HG03039 (cell line): ENCODE data around the gene RYR3.

Source experiments
- ATAC-seq: cut with Tn5 transposase; IDR thresholded peaks from one replicate; pipeline ENCODE4 v1.9.1; 2021; ENCODE audit warnings: mild to moderate bottlenecking, moderate library complexity; ENCODE audit not compliant: unreplicated experiment

RYR3 gene

DNA sequence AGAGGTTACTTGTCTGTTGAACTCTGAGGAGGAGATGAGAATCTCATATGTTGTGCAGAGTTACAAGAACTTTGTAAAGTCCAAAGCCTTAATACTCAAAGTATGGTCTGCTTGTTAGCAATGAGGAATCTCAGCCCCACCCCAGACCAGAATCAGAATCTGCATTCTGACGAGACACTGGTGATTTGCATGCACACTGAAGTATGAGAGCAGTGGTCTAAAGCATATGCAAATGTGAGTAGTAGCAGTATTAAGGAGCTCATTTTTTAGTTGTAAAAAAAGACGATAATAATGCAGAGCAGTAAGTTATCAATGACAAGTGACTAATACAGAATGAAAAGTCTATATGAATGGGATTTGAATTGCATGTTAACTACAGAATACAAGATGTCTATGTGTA lies 327.7 kb downstream of the RYR3 start:
- no peak for ATAC-seq

DNA sequence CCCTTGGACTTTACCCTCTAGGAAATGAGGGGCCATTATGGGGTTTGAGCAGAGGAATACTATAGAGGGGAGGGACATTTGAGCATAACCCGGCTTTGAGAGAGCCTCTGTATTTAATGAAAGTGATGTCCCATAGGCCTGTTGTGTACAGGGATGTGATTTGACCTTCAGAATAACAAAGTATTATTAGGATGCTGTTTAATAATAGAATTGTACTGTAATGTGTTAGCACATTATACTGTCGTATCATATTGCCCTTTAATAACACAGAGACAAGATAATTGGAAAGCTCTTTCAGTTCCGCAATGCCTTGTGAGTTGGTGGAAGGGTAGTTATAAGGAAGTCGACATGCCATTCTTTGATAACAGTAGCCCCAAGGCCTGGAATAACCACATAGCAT lies 328.3 kb downstream of the RYR3 start:
- ATAC-seq = no peak

DNA sequence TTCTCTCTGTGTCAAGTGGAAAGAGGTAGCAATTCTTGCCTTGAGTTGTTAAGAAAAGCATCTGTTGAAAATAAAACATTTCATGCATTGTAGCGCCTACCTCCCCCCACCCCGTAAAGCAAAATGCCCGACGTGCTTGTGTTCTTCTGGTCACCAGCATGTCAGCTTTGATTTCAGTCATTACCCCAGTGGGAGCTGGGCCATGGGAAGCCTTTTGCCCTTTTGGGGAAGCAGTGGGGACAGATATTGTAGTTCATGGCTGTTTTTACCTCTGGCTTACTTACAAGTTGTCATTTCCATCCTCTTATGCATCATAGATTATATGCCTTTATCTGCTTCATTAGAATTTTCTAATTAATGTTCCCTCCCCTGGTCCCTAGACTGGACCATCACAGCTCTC lies 328.7 kb downstream of the RYR3 start:
- no peak for ATAC-seq

DNA sequence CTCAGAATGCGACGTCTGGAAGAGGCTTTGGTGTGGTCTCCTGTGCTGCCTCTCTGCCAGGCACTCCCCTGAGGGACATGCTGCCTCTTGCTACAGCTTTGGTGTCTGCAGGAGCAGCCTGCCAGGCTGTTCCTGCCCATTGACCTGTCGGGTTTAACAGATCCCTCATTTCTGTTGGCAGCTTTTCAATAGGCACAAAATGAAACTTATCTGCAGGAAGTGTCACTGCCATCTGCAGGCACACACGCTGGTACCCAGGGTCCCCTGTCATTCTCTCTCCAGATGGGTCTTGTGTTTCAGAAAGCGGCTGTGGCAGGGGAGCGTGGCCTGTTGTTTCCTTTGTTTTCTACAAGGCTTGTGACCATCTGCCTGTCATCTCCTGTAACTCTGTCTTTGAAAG lies 329.2 kb downstream of the RYR3 start:
- no peak for ATAC-seq

DNA sequence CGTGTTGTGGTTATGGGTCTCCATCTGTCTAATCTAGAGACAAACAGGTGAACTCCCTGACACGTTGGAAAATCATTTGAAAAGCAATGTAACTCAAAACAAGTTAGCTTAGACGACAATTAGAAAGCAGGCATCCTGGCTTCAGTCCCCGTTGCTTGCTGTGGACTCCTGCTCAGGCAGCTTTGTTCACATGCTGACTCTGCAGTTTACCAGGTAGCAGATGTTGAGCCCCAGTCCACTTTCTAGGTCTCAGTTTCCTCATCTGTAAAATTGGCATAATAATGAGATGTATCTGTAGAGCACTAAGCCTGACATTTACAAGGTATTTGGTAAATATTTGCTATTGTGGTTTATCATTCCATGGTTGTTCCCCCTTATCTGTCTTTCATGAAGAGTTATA lies 330.3 kb downstream of the RYR3 start:
- no peak for ATAC-seq

DNA sequence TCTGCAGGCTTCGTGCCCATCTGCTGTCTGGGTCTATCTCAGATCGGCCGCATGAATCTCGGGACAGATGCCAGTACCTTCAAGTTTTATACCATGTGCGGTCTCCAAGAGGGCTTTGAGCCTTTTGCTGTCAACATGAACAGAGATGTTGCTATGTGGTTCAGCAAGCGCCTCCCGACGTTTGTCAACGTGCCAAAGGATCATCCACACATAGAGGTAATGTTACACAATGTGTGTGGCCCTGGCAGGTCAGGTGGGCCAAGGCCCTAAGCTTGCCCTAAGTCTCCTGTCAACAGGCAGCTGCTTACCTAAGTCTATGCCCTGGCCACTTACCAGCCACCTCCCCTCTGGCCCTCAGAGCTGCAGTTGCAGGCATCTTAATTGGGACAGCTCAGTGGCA lies 333.5 kb downstream of the RYR3 start:
- no peak for ATAC-seq

DNA sequence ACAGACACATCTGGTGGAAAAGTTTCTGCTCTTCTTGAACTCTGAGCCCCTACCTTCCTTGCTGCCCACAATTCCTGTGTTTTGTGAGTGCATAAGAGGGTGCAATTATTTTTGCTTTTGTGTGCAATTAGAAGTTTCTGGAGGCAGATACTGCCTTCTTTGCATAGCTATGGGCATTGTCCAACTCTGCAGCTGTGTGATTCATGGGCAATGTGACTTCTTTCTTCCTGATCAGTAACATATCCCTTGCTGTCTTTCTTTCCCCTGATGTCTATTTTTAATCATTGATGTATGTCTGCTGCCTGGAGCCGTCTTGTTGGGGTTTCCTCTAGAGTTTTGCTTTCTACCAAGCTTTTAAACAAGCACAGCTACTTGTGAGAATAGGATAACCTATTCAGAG lies 336.0 kb downstream of the RYR3 start:
- ATAC-seq = no peak

DNA sequence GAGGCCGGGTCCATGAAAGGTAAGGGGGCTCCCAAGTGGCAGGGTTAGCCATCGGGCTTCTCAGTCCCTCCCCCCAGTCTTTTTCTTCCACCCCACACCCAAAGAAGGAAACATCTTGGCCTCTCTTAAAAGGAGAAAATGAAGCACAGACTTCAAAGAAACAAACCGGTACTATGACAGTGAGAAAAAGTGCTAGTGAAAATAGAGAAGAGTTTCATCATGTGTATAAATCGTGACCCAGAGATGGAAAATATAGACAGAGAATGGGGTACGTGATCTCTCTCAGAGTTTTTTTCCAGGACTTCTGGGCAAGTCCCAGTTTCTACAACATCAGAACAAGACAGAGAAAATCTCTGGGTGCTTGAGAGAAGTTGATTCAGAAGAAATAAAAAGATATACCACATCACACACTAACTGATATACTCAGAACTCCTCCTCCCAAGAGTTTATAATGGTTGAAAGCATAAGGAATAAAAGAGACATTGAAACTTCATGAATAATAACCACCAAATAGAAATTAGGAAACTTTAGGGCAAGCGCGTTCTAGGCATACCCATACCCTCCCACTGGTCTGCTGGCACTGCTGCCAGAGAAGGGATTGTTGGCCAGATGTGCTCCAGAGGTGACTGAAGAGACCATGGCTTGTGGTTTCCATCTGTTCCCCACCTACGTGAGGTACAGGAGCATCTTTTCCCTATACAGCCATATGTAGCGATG lies 338.6 kb downstream of the RYR3 start:
- ATAC-seq = no peak

DNA sequence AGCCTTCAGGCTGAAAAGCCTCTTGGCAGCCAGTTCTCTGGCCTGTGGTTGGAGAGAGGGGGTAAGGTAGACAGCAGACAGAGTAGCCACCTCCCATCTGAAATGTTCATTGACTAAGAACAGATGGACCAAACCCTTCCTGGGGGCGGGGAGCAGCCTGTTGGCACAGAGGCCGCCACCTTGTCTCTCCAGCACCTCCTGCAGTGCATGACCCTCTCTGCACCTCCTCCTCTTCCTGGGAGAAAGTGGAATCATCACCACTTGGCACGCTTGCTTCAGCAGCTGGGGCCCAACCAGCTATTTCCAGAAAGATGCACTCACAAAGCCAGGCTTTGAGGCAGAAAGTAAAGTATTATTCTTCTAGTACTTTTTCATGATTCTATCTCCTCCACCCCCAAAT lies 344.1 kb downstream of the RYR3 start:
- no peak for ATAC-seq

DNA sequence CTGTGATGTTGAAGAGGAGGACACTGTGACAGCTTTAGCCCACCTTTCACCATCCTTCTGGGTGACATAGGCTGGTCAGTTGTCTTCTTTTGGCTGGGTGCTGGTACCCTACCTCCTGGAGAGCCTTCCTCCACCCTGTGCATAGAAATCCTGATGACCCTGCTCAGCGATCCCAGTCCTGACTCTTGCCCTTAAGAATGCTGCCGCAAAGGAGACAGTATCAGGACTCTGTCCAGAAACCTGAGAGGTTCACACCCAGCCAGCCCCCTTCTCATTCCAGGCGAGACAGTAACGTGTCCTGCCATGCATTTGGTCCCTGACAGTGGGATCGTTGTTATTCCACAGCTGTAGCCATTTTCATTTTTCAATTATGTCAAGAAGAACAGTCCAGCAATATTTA lies 344.7 kb downstream of the RYR3 start:
- ATAC-seq = no peak

DNA sequence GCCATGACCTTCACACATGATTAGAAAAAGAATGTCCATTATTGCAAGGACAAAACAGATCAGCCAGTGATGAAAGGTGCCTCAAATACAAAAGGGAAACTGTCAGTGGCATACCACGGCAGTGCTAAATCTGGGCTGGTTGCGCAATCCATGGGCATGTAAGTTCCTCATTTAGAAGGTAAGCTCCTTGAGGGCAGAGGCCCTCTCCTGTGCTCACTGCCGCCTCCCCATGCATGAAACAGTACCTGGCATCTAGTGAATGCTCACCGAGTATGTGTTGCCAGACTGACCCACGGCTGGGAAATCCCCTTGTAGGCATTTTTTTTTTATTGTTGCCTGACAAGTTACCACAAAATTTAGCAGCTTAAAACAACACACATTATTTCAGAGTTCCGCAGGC lies 345.4 kb downstream of the RYR3 start:
- no peak for ATAC-seq

DNA sequence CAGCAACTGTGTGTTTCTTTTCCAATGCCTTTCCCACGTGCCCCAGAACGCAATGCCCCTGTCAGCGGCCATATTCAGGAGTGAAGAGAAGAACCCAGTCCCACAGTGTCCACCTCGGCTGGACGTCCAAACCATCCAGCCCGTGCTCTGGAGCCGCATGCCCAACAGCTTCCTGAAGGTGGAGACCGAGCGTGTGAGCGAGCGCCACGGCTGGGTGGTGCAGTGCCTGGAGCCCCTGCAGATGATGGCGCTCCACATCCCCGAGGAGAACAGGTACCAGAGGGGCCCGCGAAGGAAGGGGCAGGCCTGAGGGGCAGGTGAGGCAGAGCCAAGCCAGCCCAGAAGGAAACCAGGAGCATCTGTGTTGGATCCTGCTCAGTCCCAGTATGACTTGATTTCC lies 349.4 kb downstream of the RYR3 start:
- ATAC-seq = no peak

DNA sequence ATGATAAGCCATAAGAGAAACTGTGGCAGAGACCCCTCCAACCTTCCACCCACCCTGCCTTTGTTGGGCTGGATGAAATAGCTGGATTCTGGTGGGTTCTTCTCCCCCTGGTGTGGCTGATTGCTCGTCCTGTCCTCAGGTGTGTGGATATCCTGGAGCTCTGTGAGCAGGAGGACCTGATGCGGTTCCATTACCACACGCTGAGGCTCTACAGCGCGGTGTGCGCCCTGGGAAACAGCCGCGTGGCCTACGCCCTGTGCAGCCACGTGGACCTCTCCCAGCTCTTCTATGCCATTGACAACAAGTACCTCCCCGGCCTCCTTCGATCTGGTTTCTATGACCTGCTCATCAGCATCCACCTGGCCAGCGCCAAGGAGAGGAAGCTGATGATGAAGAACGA lies 351.2 kb downstream of the RYR3 start:
- ATAC-seq = no peak

DNA sequence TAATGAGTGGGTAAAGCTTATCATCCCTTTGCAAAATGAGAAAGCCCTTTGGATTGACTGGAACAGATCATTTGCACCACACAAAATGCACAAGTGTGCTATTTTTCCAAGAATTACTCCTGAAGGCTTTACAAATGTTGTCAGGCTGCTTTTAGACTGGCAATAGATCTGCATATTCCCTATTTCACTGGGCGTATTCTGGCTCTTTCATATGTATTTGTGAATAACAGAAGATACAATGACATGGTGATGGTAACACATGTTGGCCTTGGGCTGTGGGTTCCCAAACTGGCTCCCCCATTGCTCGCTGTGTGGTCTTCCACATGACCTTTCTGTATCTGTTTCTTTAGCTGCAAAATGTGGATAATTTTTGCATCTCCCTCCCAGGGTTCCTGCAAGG lies 354.2 kb downstream of the RYR3 start:
- no peak for ATAC-seq

DNA sequence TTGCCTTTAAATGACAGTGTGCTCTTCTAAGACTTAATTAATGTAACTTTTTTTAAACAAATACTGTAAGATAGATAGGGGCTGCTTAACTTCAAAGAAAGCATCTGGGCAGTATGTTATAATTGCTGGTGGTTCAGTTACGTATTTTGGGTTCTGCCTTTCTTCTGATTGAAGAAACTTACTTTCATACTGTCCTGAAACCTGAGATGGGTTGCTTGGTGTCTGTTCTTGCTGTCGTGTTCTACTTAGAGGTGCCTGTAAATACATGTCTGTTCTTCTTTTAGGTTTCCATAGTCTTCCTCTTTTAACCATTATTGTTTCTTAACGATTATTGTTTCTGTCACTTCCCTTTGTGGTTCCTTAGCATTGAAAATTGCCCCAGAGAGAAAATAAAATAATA lies 359.8 kb downstream of the RYR3 start:
- no peak for ATAC-seq

DNA sequence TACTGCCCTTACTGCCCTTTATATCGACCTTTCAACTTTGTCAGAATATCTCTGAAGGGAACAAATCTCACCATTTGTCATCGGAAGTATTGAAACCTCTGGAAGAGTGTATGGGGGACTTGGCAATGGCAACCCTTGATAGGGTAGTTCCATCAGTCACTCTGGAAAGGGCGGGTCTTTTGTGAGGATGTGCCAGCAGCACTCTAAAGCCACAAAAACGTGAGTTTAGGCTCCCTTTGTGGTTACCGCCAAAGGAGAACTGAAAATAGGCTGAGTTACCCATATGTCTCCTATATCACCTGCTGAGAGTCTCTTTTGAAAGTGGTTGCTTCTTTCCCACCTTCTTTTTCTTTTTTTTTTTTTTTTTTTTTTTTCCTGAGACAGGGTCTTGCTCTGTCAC lies 360.7 kb downstream of the RYR3 start:
- ATAC-seq = peak; percentile 64

DNA sequence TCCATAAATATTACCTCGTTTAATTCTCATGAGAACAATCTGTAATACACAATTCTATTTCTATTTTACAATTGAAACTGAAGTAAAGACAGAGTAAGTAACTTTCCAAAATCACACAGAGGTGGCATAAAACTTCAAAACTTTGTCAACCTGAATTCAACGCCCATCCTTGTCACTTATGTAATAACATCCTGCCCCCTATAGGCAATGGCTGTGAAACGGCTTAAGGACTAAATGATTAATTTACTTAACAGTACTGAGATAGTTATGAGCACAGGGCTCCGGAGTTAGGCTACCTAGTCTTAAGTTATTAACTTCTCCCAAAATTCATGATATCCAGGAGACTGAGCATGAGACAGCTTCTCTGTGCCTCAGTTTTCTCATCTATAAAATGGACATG lies 364.5 kb downstream of the RYR3 start:
- no peak for ATAC-seq

DNA sequence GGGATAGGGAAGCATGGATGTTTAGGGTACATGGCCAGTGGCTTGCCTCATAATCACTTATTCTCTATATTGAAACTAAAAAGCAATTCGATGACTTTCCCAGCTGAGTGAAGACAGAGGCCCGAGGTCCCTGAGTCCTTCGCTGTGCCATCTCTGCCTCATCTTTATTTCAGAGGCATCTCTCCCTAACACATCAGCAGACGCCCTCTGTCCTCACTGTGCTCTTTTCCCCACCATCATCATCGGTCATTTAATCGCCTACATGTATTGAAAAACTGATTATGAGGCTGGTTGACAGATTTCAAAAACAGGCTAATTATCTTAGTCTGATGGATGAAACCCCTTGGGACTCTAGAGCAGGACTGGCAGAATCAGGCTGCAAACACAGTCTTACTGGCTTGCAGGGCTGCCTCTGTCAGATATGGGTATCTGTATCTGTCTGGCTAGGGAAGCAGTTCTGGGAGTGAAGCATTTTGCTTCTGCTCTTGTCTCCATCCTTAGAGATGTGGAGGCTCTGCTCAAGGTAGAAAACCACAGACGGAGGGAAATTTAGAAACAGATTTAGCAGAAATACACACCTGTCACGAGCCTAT lies 366.6 kb downstream of the RYR3 start:
- no peak for ATAC-seq

DNA sequence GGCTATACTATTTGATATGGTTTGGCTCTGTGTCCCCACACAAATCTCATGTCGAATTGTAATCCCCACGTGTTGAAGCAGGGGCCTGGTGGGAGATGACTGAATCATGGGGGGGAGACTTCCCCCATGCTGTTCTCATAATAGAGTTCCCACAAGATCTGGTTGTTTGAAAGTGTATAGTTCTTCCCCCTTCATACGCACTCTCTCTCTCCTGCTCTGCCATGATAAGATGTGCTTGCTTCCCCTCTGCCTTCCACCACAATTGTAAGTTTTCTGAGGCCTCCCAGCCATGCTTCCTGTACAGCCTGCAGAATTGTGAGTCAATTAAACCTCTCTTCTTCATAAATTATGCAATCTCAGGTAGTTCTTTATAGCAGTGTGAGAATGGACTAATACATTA lies 367.4 kb downstream of the RYR3 start:
- no peak for ATAC-seq

DNA sequence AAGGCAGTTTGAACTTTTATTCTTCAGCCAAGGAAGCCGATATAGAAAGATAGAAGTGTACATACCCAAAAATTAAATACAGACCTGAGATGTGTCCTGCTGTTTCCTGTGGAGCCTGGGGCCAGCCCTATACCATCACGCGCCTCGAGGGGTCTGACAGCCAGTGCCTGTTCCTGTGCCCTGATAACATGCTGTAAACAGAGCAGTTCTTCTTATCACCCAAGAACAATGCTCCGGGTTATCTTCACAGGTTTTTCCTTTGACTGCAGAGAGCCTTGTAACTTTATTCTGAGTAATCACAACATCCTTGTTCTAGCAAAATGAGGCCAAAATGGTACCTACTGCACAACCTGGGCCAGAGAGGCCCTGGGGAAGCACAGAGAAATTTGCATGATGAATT lies 367.8 kb downstream of the RYR3 start:
- no peak for ATAC-seq

DNA sequence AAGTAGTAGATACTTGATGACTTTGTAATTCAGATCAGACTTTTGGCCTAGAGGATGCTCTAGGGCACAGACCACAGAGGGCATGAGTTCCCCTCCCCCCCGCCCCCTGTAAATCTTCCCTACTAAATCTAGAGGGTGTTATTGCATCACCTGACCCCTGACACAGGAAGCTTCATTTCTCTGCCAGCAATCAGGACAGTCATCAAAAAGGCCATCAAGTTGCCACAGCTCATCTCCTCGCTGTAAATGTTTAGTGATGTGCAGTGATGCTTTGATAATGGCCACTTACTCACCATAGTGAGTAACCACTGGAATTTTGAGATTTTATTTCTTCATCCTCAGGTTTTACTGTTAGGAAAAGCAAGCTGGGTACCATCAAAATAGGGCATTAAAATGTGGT lies 368.3 kb downstream of the RYR3 start:
- ATAC-seq = no peak

DNA sequence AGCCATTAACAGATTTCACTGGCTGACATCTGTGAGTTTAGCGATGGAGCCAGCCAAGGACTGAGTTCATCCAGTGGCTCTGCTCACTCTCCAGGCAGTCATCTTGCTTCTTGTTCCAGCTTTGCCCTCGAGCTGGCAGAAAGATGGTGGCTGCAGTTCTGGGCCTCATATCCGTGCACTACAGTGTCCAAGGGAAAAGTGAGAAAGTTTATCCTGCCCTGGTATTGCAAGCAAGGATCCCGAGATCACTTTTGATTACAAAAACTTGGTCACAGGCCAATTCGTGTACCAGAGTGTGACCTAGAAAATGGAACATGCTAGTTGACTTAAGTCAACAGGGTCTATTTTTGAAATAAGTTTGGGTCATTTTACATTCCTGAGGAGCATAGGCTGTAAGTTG lies 369.6 kb downstream of the RYR3 start:
- ATAC-seq = no peak

DNA sequence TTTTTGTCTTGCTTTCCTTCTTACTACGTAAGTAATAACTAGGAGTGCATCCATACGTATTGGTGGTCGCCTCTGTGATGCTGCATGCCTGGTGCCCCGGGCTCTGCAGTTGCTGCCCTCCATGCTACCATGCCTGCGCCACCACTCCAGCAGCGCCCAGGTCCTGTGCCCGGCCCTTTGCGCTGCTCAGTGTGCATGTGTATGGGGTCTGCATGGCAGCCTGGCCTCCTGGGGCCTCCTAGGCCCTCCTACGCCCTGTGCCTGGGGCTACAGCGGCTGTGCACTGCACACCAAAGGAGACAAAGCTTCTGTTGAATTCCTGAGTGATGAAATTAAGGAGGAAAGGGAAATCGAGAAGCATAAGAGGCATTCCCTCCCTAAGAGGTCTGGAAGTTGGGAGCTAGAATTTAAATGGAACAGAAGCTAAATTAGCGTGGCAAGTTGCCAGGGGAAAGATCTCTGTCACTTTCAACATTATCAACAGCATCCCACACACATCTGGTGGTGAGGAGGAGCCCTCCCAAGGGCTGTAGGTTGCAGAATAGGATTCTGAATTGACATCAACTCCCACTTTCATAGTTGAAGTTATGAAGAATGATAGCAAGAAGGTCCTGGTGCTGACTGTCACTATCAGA lies 382.5 kb downstream of the RYR3 start:
- no peak for ATAC-seq
